GM19324 (cell line): ENCODE results near the gene KRTAP3-1.
"Not testable (repeated sequence)": the region's sequence is repeated elsewhere in the genome, so short reads cannot be mapped to it uniquely, and the experiment has no call there.

Experiments
- ATAC-seq: cut with Tn5 transposase; IDR thresholded peaks from one replicate; pipeline ENCODE4 v1.9.1; 2021; ENCODE audit warnings: mild to moderate bottlenecking, moderate library complexity; ENCODE audit not compliant: unreplicated experiment, low FRiP score

KRTAP3-1 gene

GRCh38 chr17:41008811-41009210 lies at the start of gene KRTAP3-1:
Gene KRTAP3-1 (minus strand): TSS chr17:41009128. CDS start chr17:41009074, 54 bp downstream.
- ATAC-seq, result no peak

- no peak for ATAC-seq
Observed at GRCh38 chr17:41057547-41057946, 48.6 kb upstream of the KRTAP3-1 start.

- ATAC-seq, result not testable (repeated sequence)
Observed at GRCh38 chr17:41055130-41055529, 46.2 kb upstream of the KRTAP3-1 start, which contains the start of gene KRTAP2-2. Gene KRTAP2-2 (minus strand): TSS chr17:41055230. CDS start chr17:41055211, 19 bp downstream.

GRCh38 chr17:41054556-41054955 lies 45.6 kb upstream of the KRTAP3-1 start:
- not testable (repeated sequence) for ATAC-seq

GRCh38 chr17:41054025-41054424 lies 45.1 kb upstream of the KRTAP3-1 start:
- no peak for ATAC-seq

GRCh38 chr17:41052566-41052965 lies 43.6 kb upstream of the KRTAP3-1 start:
- ATAC-seq, result no peak

GRCh38 chr17:41049110-41049509 lies 40.2 kb upstream of the KRTAP3-1 start:
- ATAC-seq, result no peak

- ATAC-seq, result no peak
Observed at GRCh38 chr17:41048441-41048840, 39.5 kb upstream of the KRTAP3-1 start.

GRCh38 chr17:41046735-41047465 lies 38.0 kb upstream of the KRTAP3-1 start, which contains the start of gene KRTAP2-1:
Gene KRTAP2-1 (minus strand): TSS chr17:41047316. CDS start chr17:41047267, 49 bp downstream.
- ATAC-seq, result not testable (repeated sequence)

GRCh38 chr17:41042953-41043352 lies 34.0 kb upstream of the KRTAP3-1 start:
- ATAC-seq, result no peak

GRCh38 chr17:41040783-41041571 lies 32.0 kb upstream of the KRTAP3-1 start, which contains the start of gene KRTAP1-1:
Gene KRTAP1-1 (minus strand): TSS chr17:41041450. CDS start chr17:41041397, 53 bp downstream.
- ATAC-seq, result not testable (repeated sequence)

GRCh38 chr17:41037853-41038350 lies 29.0 kb upstream of the KRTAP3-1 start:
- no peak for ATAC-seq

- ATAC-seq, result not testable (repeated sequence)
Observed at GRCh38 chr17:41034346-41034935, 25.5 kb upstream of the KRTAP3-1 start, which contains the start of gene KRTAP1-3. Gene KRTAP1-3 (minus strand): TSS chr17:41034874. CDS start chr17:41034821, 53 bp downstream.

- ATAC-seq, result no peak
Observed at GRCh38 chr17:41029633-41030245, 20.8 kb upstream of the KRTAP3-1 start, which contains the start of gene KRTAP1-4. Gene KRTAP1-4 (minus strand): TSS chr17:41030195. CDS start chr17:41030078, 117 bp downstream.

GRCh38 chr17:41026715-41027471 lies 18.0 kb upstream of the KRTAP3-1 start, which contains the start of gene KRTAP1-5:
Gene KRTAP1-5 (minus strand): TSS chr17:41027208. CDS start chr17:41027155, 53 bp downstream.
- ATAC-seq, result no peak

- ATAC-seq, result no peak
Observed at GRCh38 chr17:41024697-41025096, 15.8 kb upstream of the KRTAP3-1 start.

- ATAC-seq, result no peak
Observed at GRCh38 chr17:41020336-41020735, 11.4 kb upstream of the KRTAP3-1 start.

GRCh38 chr17:41019415-41019814 lies 10.5 kb upstream of the KRTAP3-1 start:
- no peak for ATAC-seq

GRCh38 chr17:41018541-41018940 lies 9.6 kb upstream of the KRTAP3-1 start:
- no peak for ATAC-seq
